IPS-20b (cell line): ENCODE results near the gene GFRA1.

Experiments
- H3K27ac ChIP-seq: one replicate; pipeline ENCODE4 v1.5.1; 2013; ENCODE audit warnings: low read length
- H3K27me3 ChIP-seq: 2 replicates; pipeline ENCODE4 v1.6.1; 2013; ENCODE audit warnings: mild to moderate bottlenecking, low read length, inconsistent platforms; ENCODE audit not compliant: insufficient read depth
- H3K36me3 ChIP-seq: 2 replicates; pipeline ENCODE4 v1.6.1; 2013; ENCODE audit warnings: low read depth, mild to moderate bottlenecking, inconsistent platforms, low read length, moderate library complexity; ENCODE audit not compliant: insufficient read depth
- H3K4me1 ChIP-seq: 2 replicates; pipeline ENCODE4 v1.6.1; 2013; ENCODE audit warnings: mild to moderate bottlenecking, control low read depth, inconsistent platforms, low read length, moderate library complexity; ENCODE audit not compliant: insufficient read depth
- H3K4me3 ChIP-seq: 2 replicates; pipeline ENCODE4 v1.5.1; 2013; ENCODE audit warnings: mild to moderate bottlenecking, low read length, inconsistent platforms
- H3K9ac ChIP-seq: 2 replicates; pipeline ENCODE4 v1.6.1; 2013; ENCODE audit warnings: low read depth, mild to moderate bottlenecking, inconsistent platforms, low read length, moderate library complexity
- H3K9me3 ChIP-seq: 2 replicates; pipeline ENCODE4 v1.6.1; 2013; ENCODE audit warnings: mild to moderate bottlenecking, low read depth, low read length, inconsistent platforms; ENCODE audit not compliant: insufficient read depth

Gene GFRA1

DNA sequence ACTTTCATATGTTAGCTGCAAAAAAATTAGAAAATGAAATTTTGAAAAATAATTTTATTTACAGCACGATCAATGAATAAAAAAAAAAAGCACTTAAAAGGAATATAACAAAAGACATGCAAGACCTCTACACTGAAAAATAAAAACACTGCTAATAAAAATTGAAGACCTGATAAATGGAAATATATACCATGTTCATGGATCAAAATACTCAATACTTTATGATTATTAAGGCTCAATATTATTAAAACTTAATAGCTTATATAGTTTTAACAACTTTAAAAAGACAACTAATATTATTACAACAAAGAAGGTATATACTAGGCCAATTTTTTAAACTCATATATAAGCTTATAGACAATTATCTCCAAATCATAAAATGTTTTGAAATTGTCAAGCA, 143.0 kb downstream of the GFRA1 start:
- Histone ChIP-seq H3K36me3 (no peaks in the 10 kb centered on the region), H3K4me3 (no peak overlapping the region), H3K4me1 (no peaks in the 10 kb centered on the region), H3K9me3 (no peaks in the 10 kb centered on the region), H3K9ac (no peak overlapping the region), H3K27ac (no peak overlapping the region), H3K27me3 (peaks cover 12% of the 10 kb centered on the region; the same call in 1 of the 2 replicates)

DNA sequence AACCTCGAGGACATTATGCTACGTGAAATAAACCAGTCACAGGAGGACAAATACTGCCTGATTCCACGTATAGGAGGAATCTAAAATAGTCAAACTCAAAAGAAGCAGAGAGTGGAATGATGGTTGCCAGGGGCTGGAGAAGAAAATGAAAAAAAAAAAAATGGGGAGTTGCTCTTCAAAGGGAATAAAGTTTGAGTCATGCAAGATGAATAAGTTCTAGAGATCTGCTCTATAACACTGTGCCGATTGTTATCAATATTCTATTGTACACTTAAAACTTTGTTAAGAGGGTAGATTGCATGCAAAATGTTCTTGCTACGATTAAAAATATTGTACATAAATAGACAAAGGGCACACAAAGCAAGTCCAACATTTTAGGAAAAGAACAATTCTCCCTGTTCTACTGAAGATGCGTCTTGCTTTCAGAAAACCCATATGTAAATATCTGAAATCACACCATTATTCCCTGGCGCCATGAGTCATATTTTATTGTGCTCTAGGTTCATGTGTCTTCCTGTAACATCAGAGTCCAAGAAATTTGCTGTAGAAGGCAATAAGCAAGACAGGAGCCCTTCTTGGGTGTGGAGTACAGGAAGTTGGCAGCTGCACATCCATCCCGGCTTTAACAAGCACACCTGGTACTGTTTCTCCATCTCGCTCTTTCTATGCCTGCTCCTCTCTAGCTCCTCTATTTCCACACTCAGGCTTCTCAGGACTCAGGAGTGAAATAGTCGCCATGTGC, 145.9 kb downstream of the GFRA1 start:
- Histone ChIP-seq H3K27ac (no peak overlapping the region), H3K36me3 (no peaks in the 10 kb centered on the region), H3K4me3 (no peak overlapping the region), H3K4me1 (peaks cover 3% of the 10 kb centered on the region; the same call in 1 of the 2 replicates), H3K9me3 (no peaks in the 10 kb centered on the region), H3K27me3 (peaks cover 23% of the 10 kb centered on the region; the same call in 1 of the 2 replicates), H3K9ac (no peak overlapping the region)

GRCh38 chr10:116126239-116126638, 146.8 kb downstream of the GFRA1 start:
- Histone ChIP-seq H3K27ac (no peak overlapping the region), H3K4me3 (no peak overlapping the region), H3K36me3 (no peaks in the 10 kb centered on the region), H3K9me3 (no peaks in the 10 kb centered on the region), H3K9ac (no peak overlapping the region), H3K4me1 (peaks cover 4% of the 10 kb centered on the region), H3K27me3 (peaks cover 30% of the 10 kb centered on the region; the same call in 1 of the 2 replicates)

DNA sequence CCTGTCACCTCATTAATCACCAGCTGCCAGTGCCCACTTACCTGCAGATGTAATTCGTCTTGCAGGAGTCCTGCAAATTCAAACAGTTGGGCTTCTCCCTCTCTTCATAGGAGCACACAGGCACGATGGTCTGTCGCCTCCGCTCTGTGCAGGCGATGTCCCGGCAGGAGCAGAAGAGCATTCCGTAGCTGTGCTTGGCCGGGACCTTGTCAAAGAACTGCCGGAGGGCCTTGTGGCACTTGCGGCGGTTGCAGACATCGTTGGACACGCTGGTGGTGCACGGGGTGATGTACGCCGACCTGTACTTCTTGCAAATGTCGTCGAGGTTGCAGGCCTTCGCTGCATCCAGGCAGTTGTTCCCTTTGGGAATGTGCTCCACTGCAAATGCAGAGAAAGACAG, 147.8 kb downstream of the GFRA1 start:
- Histone ChIP-seq H3K27ac (no peak overlapping the region), H3K4me3 (no peak overlapping the region), H3K4me1 (peaks cover 9% of the 10 kb centered on the region), H3K36me3 (no peaks in the 10 kb centered on the region), H3K9me3 (no peaks in the 10 kb centered on the region), H3K27me3 (peaks cover 30% of the 10 kb centered on the region; the same call in 1 of the 2 replicates), H3K9ac (no peak overlapping the region)

DNA sequence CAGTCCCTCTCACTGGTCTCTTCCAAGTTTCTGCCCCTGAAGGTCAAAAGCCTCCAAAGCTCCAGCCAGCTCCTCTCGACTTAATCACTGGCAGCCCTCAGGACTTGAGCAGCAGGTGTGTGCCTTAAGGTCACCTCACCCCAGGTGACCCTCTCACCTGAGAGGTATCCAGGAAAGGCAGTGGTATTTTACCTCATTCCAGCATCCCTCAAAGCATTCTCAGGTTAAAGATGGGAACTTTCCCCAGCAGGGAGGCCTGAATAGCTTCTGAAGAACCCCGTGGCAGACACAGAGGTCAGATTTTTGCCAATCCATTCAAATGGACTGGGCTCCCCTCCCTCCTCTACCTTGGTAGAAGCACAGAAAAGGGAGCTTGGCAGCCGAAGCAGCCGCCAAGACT, 148.2 kb downstream of the GFRA1 start:
- Histone ChIP-seq H3K27me3 (peaks cover 30% of the 10 kb centered on the region; the same call in 1 of the 2 replicates), H3K36me3 (no peaks in the 10 kb centered on the region), H3K4me1 (peaks cover 9% of the 10 kb centered on the region), H3K9me3 (no peaks in the 10 kb centered on the region), H3K27ac (no peak overlapping the region), H3K9ac (no peak overlapping the region), H3K4me3 (no peak overlapping the region)

DNA sequence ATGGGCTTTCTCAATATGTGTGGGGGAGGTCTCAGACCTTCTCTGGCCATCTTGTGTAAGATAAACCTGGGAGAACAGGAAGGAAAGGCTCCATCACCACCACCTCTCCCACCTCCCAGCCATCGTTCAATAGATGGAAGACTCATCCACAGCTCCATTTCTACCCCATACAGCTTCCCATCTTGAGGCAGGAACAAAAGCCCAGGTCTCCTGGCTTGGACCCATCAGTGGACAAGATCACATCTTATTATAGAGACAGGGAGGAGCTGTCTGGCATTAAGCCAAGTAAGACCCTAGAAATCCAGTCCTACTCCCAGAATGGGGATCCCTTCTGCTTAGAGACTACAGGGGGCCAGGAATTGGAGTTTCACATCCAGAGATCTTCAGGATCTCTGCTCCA, 150.3 kb downstream of the GFRA1 start:
- no peaks in the 10 kb centered on the region for H3K9me3 ChIP-seq
- H3K27ac ChIP-seq = no peak overlapping the region
- H3K4me3 ChIP-seq = no peak overlapping the region
- H3K36me3 ChIP-seq = no peaks in the 10 kb centered on the region
- H3K4me1 ChIP-seq = peaks cover 9% of the 10 kb centered on the region
- H3K9ac ChIP-seq = no peak overlapping the region
- peaks cover 30% of the 10 kb centered on the region; the same call in 1 of the 2 replicates for H3K27me3 ChIP-seq

DNA sequence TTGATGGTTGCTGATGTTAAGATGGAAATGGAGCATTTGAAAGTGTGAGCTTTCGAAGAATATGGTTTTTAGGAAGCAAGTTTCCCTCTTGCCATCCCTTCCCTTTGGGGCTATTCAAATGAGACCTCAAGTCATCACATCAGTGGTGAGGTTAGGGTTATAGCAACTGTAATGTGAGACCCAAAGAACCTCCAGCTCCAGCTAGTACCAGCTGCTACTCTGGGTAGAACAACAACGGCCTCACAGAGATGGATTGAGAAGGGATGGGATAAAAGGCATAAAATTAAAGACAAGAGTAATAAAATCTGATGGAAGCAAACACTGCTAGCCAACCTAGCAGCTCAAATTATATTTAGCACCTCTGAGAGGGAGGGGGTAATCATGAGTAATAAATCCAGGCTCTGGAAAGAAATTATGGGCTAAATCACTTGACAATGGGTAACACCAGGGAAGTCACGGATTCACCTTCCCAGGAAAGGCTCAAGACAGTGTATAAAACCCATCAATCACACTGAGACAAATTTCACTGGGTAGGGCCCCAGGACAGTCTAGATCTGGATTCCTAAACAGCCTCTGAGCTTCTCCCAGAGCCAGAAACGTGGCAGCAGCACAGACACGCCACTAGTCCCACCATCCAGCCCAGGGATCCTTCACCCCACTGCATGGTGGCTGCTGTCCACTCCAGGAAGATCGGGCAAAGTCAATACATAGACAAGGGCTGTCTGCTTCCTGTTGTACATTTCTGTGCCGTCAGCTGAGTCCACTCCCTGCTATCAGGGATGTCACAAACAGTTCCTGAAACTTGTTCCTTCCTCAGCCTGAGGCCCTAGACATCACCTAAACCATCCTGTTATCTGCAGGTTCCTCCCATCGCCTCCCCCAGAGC, 151.1 kb downstream of the GFRA1 start:
- Histone ChIP-seq H3K27ac (no peak overlapping the region), H3K36me3 (no peaks in the 10 kb centered on the region), H3K9me3 (no peaks in the 10 kb centered on the region), H3K4me1 (peaks cover 9% of the 10 kb centered on the region), H3K9ac (no peak overlapping the region), H3K4me3 (no peak overlapping the region), H3K27me3 (peaks cover 30% of the 10 kb centered on the region; the same call in 1 of the 2 replicates)

GRCh38 chr10:116120688-116121455, 152.1 kb downstream of the GFRA1 start:
- Histone ChIP-seq H3K27ac (no peak overlapping the region), H3K36me3 (no peaks in the 10 kb centered on the region), H3K4me3 (no peak overlapping the region), H3K27me3 (peaks cover 26% of the 10 kb centered on the region; the same call in 1 of the 2 replicates), H3K4me1 (peaks cover 9% of the 10 kb centered on the region), H3K9ac (no peak overlapping the region), H3K9me3 (no peaks in the 10 kb centered on the region)

DNA sequence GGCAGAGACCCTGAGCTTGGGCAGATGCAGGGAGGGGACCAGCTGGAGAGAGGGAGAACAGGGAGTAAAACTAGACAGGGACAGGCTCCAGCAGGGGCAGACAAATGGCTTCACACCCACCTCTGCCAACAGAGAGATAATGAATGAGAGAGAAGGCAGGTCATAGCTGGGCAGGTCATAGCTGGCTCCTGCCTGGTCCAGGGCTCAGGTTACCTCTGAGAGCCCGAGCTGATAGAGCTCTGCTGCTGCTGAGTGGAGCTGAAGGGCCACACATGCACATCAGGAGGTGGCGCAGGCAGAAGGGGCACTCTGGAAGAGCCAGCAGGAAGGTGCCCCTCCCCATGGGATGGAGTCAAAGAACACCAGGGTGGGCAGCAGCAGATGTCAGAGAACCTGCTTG, 154.2 kb downstream of the GFRA1 start:
- H3K4me1 ChIP-seq = peaks cover 13% of the 10 kb centered on the region
- H3K9ac ChIP-seq = no peak overlapping the region
- no peaks in the 10 kb centered on the region for H3K9me3 ChIP-seq
- H3K27me3 ChIP-seq = peaks cover 17% of the 10 kb centered on the region; the same call in 1 of the 2 replicates
- H3K36me3 ChIP-seq = no peaks in the 10 kb centered on the region
- no peak overlapping the region for H3K4me3 ChIP-seq
- no peak overlapping the region for H3K27ac ChIP-seq

DNA sequence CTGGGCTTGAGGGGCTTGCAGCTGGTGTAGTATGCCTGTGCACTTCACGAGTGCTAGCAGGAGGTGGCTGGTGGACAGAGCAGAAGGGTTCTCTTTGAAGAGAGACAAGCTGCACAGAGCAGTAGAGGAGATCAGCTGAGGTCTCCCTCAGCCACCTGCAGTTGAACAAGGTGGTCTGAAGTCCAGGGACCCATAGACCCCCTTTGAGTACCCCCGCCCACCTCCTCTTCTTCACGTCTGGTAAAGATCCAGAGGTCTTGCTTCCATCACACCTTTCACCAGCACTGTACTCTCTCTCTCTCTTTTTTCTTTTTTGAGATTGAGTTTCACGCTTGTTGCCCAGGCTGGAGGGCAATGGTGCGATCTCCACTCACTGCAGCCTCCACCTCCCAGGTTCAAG, 157.2 kb downstream of the GFRA1 start:
- Histone ChIP-seq H3K27ac (no peak overlapping the region), H3K9me3 (no peaks in the 10 kb centered on the region), H3K4me1 (peaks cover 8% of the 10 kb centered on the region), H3K36me3 (no peaks in the 10 kb centered on the region), H3K9ac (no peak overlapping the region), H3K4me3 (no peak overlapping the region), H3K27me3 (no peaks in the 10 kb centered on the region; the same call in 1 of the 2 replicates)

- H3K27me3 ChIP-seq = no peaks in the 10 kb centered on the region
- H3K36me3 ChIP-seq = no peaks in the 10 kb centered on the region
- H3K9me3 ChIP-seq = no peaks in the 10 kb centered on the region
- H3K4me3 ChIP-seq = no peak overlapping the region
- H3K27ac ChIP-seq = no peak overlapping the region
- peaks cover 8% of the 10 kb centered on the region; the same call in 1 of the 2 replicates for H3K4me1 ChIP-seq
- H3K9ac ChIP-seq = no peak overlapping the region
Observed at GRCh38 chr10:116115036-116115641, 157.9 kb downstream of the GFRA1 start.
